Measurements from ENCODE around the gene ADRA2B. TPM values are rescaled to one million over a fixed set of nuclear protein-coding genes. Genes with fewer than 3 reads are reported as not detected.

ADRA2B gene
- total RNA-seq, 1 experiment from 2014 or later: 0.28 TPM

DNA sequence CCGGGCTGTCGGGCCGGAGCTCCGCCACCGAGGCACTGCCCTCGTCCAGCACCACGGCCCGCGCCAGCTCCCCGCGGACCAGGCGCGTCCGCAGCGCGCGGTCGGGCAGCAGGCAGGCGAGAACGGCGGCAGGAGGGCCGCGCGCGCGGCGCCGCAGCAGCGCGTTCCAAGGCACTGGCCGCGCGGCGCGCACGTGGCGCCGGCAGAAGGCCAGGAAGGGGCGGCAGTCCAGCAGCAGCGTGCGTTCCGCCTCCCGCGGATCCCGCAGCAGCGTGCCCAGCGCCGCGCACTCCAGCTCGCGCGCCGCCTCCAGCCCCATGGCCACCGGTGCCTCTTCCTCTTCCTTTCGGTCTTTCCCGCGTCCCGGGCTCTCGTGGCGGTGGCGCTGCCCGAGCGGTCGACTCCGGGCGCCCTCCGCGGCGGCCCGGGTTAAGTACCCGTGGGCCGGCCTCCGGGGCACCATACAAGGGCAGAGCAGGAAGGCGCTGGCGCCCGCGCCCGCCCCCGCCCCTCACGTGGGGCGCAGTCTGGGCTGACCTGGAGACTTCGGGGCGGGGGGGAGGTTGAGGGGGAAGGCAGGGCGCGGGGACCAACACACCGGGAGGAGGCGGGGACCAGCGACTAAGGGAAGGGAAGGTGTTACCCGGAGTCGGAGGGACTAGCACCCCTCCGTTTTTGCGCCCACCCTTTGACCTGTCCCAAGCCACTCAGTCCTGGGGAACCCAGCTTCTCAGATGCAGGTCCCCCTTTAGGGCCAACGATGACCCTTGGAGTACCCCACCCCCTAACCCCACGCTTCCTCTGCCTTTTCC lies 28.9 kb upstream of the ADRA2B start, which contains the start of gene DUSP2:
Gene DUSP2 (minus strand): TSS at position 405 of the 812 bp plus-strand sequence. CDS start 86 bp downstream, at position 319.
- in situ Hi-C loops (cut with HindIII; ENCODE audit: low pct_unique_long_range_greater_than_20kb, low sequenced_read_pairs) (no loop called here), intact Hi-C loops (cut with micrococcal nuclease; ENCODE audit: unreplicated experiment) (no loop called here)
- Histone ChIP-seq H3K27ac (ENCODE audit: low read length) (peak within 1 kb of the TSS; percentile 77), H3K4me3 (ENCODE audit: low read depth in 2 of 2, low read length in 2 of 2) (peak within 1 kb of the TSS; percentile 46 to 55), H3K9me3 (ENCODE audit: control insufficient read depth, insufficient read depth, low read depth, low read length) (no peaks in the 10 kb centered on the region), H3K4me1 (ENCODE audit: control insufficient read depth, insufficient read depth, low read length) (peaks cover 29% of the 10 kb centered on the region), H3K27me3 (ENCODE audit: control insufficient read depth, insufficient read depth, low read length) (no peaks in the 10 kb centered on the region), H3K36me3 (ENCODE audit: control insufficient read depth, insufficient read depth, low read length) (no peaks in the 10 kb centered on the region)
- TF ChIP-seq CTCF (IDR thresholded peaks at IDR 0.05): no peak
- no peak for TF ChIP-seq REST (IDR thresholded peaks at IDR 0.05; ENCODE audit: insufficient read depth in 1 of 2, low read depth in 2 of 2, low read length in 1 of 2)
- peak; percentile 62 for TF ChIP-seq POLR2AphosphoS5 (IDR thresholded peaks at IDR 0.05; ENCODE audit: low read depth, low read length)
- no peak; the same call in 1 of the 2 replicates for TF ChIP-seq SIN3A (IDR thresholded peaks at IDR 0.05; ENCODE audit: borderline replicate concordance, insufficient read depth, low read depth, low read length)
- no peak for TF ChIP-seq TCF7L2 (IDR thresholded peaks at IDR 0.05; ENCODE audit: low read depth, low read length)
- DNase-seq (ENCODE audit: low read depth, low spot score): no peak
- ChIA-PET POLR2A (no interaction called here), CTCF (no interaction called here)
- peak; percentile 78 for ATAC-seq
- BruUV-seq (replicated peaks): no TSS peak

DNA sequence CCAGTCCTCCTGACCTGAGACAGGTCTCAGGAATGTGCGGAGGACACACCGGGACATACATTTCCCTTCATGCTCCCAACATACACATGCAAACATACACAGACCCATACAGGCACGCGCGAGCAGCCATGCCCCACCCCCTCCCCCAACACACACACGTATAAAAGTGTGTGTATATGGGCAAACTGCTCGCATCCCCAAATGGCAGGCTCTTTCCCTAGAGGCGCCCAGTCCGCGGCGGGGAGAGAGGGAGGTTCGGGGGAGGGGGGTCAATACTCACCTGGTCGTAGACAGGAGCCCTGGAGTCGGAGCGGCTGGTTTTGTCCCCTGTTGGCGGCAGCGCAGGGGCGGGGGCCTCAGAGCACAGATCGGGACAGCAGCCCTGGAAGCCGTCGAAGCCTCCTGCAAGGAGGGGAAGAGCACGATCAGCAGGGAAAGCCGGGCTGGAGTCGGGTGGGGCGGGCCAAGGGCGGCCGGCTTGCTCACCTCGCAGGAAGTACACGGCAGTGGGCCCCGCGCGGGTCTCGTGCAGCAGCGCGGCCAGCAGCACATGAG lies 28.2 kb upstream of the ADRA2B start:
- peaks cover 29% of the 10 kb centered on the region for H3K4me1 ChIP-seq (ENCODE audit: control insufficient read depth, insufficient read depth, low read length)
- no peaks in the 10 kb centered on the region for H3K27me3 ChIP-seq (ENCODE audit: control insufficient read depth, insufficient read depth, low read length)
- ATAC-seq (no peak; the same call in 1 of the 2 replicates), DNase-seq (ENCODE audit: low read depth, low spot score) (no peak)
- H3K27ac ChIP-seq (ENCODE audit: low read length): peak overlapping the region; percentile 48
- peak overlapping the region; percentile 46 to 55 for H3K4me3 ChIP-seq (ENCODE audit: low read depth in 2 of 2, low read length in 2 of 2)
- CTCF ChIA-PET: no interaction called here
- intact Hi-C loops (cut with micrococcal nuclease; ENCODE audit: unreplicated experiment) (no loop called here), in situ Hi-C loops (cut with HindIII; ENCODE audit: low pct_unique_long_range_greater_than_20kb, low sequenced_read_pairs) (no loop called here)
- H3K36me3 ChIP-seq (ENCODE audit: control insufficient read depth, insufficient read depth, low read length): no peaks in the 10 kb centered on the region
- BruUV-seq (replicated peaks): no TSS peak
- H3K9me3 ChIP-seq (ENCODE audit: control insufficient read depth, insufficient read depth, low read depth, low read length): no peaks in the 10 kb centered on the region
- POLR2A ChIA-PET: no interaction called here
- TF ChIP-seq SIN3A (IDR thresholded peaks at IDR 0.05; ENCODE audit: borderline replicate concordance, insufficient read depth, low read depth, low read length) (0 out of 2 replicates have a peak, but pooled peaks have one; percentile 4), POLR2AphosphoS5 (IDR thresholded peaks at IDR 0.05; ENCODE audit: low read depth, low read length) (no peak)
